ENCODE data around the gene RNF44. TPM values are rescaled to one million over a fixed set of nuclear protein-coding genes. Genes with fewer than 3 reads are reported as not detected.

RNF44 gene
- total RNA-seq, 1 donor from 2014 or later: 103 TPM

GRCh38 chr5:176573564-176574296 is 36.5 kb upstream of the RNF44 start:
- DNase-seq (ENCODE audit: low spot score): peak; percentile 81
- H3K4me1 Mint-ChIP-seq (ENCODE audit: unreplicated experiment): no peaks in the 10 kb centered on the region
- no peak overlapping the region for H3K27ac Mint-ChIP-seq (ENCODE audit: unreplicated experiment)
- H3K4me3 Mint-ChIP-seq (ENCODE audit: unreplicated experiment): no peak overlapping the region
- TF ChIP-seq CTCF (IDR thresholded peaks at IDR 0.05; ENCODE audit: unreplicated experiment): peak; percentile 73
- H3K36me3 Mint-ChIP-seq (ENCODE audit: low read depth, unreplicated experiment): no peaks in the 10 kb centered on the region
- peaks cover 2% of the 10 kb centered on the region for H3K27me3 Mint-ChIP-seq (ENCODE audit: unreplicated experiment)
- no peaks in the 10 kb centered on the region for H3K9me3 Mint-ChIP-seq (ENCODE audit: unreplicated experiment)

- Mint-ChIP-seq H3K36me3 (ENCODE audit: low read depth, unreplicated experiment) (no peaks in the 10 kb centered on the region), H3K27me3 (ENCODE audit: unreplicated experiment) (no peaks in the 10 kb centered on the region), H3K9me3 (ENCODE audit: unreplicated experiment) (no peaks in the 10 kb centered on the region), H3K4me1 (ENCODE audit: unreplicated experiment) (no peaks in the 10 kb centered on the region), H3K27ac (ENCODE audit: unreplicated experiment) (no peak overlapping the region), H3K4me3 (ENCODE audit: unreplicated experiment) (no peak overlapping the region)
- DNase-seq (ENCODE audit: low spot score): no peak
- no peak for TF ChIP-seq CTCF (IDR thresholded peaks at IDR 0.05; ENCODE audit: unreplicated experiment)
These were observed 32.8 kb upstream of the RNF44 start for GRCh38 chr5:176570044-176570443.

GRCh38 chr5:176568657-176569056 is 31.5 kb upstream of the RNF44 start:
- Mint-ChIP-seq H3K4me3 (ENCODE audit: unreplicated experiment) (no peak overlapping the region), H3K9me3 (ENCODE audit: unreplicated experiment) (no peaks in the 10 kb centered on the region), H3K27ac (ENCODE audit: unreplicated experiment) (no peak overlapping the region), H3K27me3 (ENCODE audit: unreplicated experiment) (no peaks in the 10 kb centered on the region), H3K36me3 (ENCODE audit: low read depth, unreplicated experiment) (no peaks in the 10 kb centered on the region), H3K4me1 (ENCODE audit: unreplicated experiment) (no peaks in the 10 kb centered on the region)
- TF ChIP-seq CTCF (IDR thresholded peaks at IDR 0.05; ENCODE audit: unreplicated experiment): no peak
- no peak for DNase-seq (ENCODE audit: low spot score)

GRCh38 chr5:176565760-176566288 is 28.6 kb upstream of the RNF44 start:
- TF ChIP-seq CTCF (IDR thresholded peaks at IDR 0.05; ENCODE audit: unreplicated experiment): no peak
- Mint-ChIP-seq H3K9me3 (ENCODE audit: unreplicated experiment) (no peaks in the 10 kb centered on the region), H3K27ac (ENCODE audit: unreplicated experiment) (no peak overlapping the region), H3K36me3 (ENCODE audit: low read depth, unreplicated experiment) (no peaks in the 10 kb centered on the region), H3K4me1 (ENCODE audit: unreplicated experiment) (no peaks in the 10 kb centered on the region), H3K4me3 (ENCODE audit: unreplicated experiment) (no peak overlapping the region), H3K27me3 (ENCODE audit: unreplicated experiment) (peaks cover 3% of the 10 kb centered on the region)
- no peak for DNase-seq (ENCODE audit: low spot score)

GRCh38 chr5:176564002-176564401 is 26.8 kb upstream of the RNF44 start:
- Mint-ChIP-seq H3K36me3 (ENCODE audit: low read depth, unreplicated experiment) (no peaks in the 10 kb centered on the region), H3K27ac (ENCODE audit: unreplicated experiment) (no peak overlapping the region), H3K9me3 (ENCODE audit: unreplicated experiment) (no peaks in the 10 kb centered on the region), H3K4me3 (ENCODE audit: unreplicated experiment) (no peak overlapping the region), H3K27me3 (ENCODE audit: unreplicated experiment) (peaks cover 5% of the 10 kb centered on the region), H3K4me1 (ENCODE audit: unreplicated experiment) (no peaks in the 10 kb centered on the region)
- TF ChIP-seq CTCF (IDR thresholded peaks at IDR 0.05; ENCODE audit: unreplicated experiment): no peak
- no peak for DNase-seq (ENCODE audit: low spot score)
